Liver (tissue), 9 donors: ENCODE data around the gene HNRNPC. TPM values are rescaled to one million over a fixed set of nuclear protein-coding genes. Genes with fewer than 3 reads are reported as not detected.
A peak's percentile ranks its signal among the peaks of the same experiment; 100 is the strongest.

Experiments
- DNase-seq: peaks from one replicate; pipeline ENCODE4 v3.0.0-alpha.2; 2017; ENCODE audit warnings: low spot score
- H3K27ac ChIP-seq, 2 donors: one replicate each; pipeline ENCODE4 v1.7.0; 2013; ENCODE audit warnings: inconsistent platforms in 2 of 2, low read length in 2 of 2, control low read depth in 1 of 2, low read depth in 1 of 2, mild to moderate bottlenecking in 1 of 2
- H3K27me3 ChIP-seq, 4 donors: one replicate each; pipeline versions ENCODE4 v1.6.1 to v1.7.0; 2013; ENCODE audit warnings: low read length in 3 of 4, inconsistent platforms in 1 of 4, mild to moderate bottlenecking in 1 of 4, moderate library complexity in 1 of 4; ENCODE audit not compliant: control insufficient read depth in 4 of 4, insufficient read depth in 4 of 4
- H3K36me3 ChIP-seq, 4 donors: one replicate each; pipeline versions ENCODE4 v1.6.1 to v1.7.0; 2013; ENCODE audit warnings: low read length in 3 of 4, mild to moderate bottlenecking in 3 of 4, low read depth in 1 of 4, moderate library complexity in 1 of 4; ENCODE audit not compliant: control insufficient read depth in 4 of 4, insufficient read depth in 3 of 4
- H3K4me1 ChIP-seq, 4 donors: one replicate each; pipeline versions ENCODE4 v1.6.1 to v1.7.0; 2013; ENCODE audit warnings: low read length in 3 of 4, mild to moderate bottlenecking in 3 of 4, moderate library complexity in 1 of 4; ENCODE audit not compliant: control insufficient read depth in 4 of 4, insufficient read depth in 4 of 4
- H3K4me3 ChIP-seq, 3 donors: one replicate each; pipeline versions ENCODE4 v1.6.1 to v1.7.0; 2013; ENCODE audit warnings: low read length in 3 of 3, control low read depth in 1 of 3, low read depth in 1 of 3, mild to moderate bottlenecking in 1 of 3
- H3K9ac ChIP-seq, 2 donors: one replicate each; pipeline ENCODE4 v1.7.0; 2013; ENCODE audit warnings: low read length in 2 of 2, mild to moderate bottlenecking in 2 of 2, moderate library complexity in 2 of 2, control low read depth in 1 of 2, low read depth in 1 of 2
- H3K9me3 ChIP-seq, 4 donors: one replicate each; pipeline versions ENCODE4 v1.6.1 to v1.7.0; 2013; ENCODE audit warnings: low read length in 3 of 4; ENCODE audit not compliant: control insufficient read depth in 4 of 4
- ATF3 ChIP-seq: IDR thresholded peaks from 2 replicates; pipeline ENCODE4 v1.6.1; 2016; ENCODE audit warnings: antibody characterized with exemption
- EGR1 ChIP-seq, 2 donors: IDR thresholded peaks; 2 replicates each; pipeline ENCODE4 v1.6.1; 2016 to 2018; ENCODE audit warnings: antibody characterized with exemption in 2 of 2, low read depth in 2 of 2
- FOXA1 ChIP-seq: IDR thresholded peaks from 2 replicates; pipeline ENCODE4 v1.6.1; 2016; ENCODE audit warnings: antibody characterized with exemption
- FOXA2 ChIP-seq: IDR thresholded peaks from 2 replicates; pipeline ENCODE4 v1.6.1; 2016; ENCODE audit warnings: antibody characterized with exemption
- GABPA ChIP-seq, 2 donors: IDR thresholded peaks in 1 of 2; conservative IDR thresholded peaks in 1 of 2; 2 replicates each; pipeline ENCODE4 v1.6.1; 2016; ENCODE audit warnings: antibody characterized with exemption in 2 of 2, mild to moderate bottlenecking in 1 of 2, moderate library complexity in 1 of 2
- HNF4G ChIP-seq: IDR thresholded peaks from 2 replicates; pipeline ENCODE4 v1.6.1; 2016; ENCODE audit warnings: antibody characterized with exemption
- JUND ChIP-seq, 2 donors: IDR thresholded peaks; 2 replicates each; pipeline ENCODE4 v1.6.1; 2016; ENCODE audit warnings: antibody characterized with exemption in 2 of 2
- NR2F2 ChIP-seq: IDR thresholded peaks from 2 replicates; pipeline ENCODE4 v1.6.1; 2016; ENCODE audit warnings: antibody characterized with exemption
- RAD21 ChIP-seq, 2 donors: IDR thresholded peaks; 2 replicates each; pipeline ENCODE4 v1.6.1; 2016; ENCODE audit warnings: antibody characterized with exemption in 2 of 2, mild to moderate bottlenecking in 2 of 2
- REST ChIP-seq: IDR thresholded peaks from 2 replicates; pipeline ENCODE4 v1.6.1; 2016; ENCODE audit warnings: antibody characterized with exemption, mild to moderate bottlenecking
- RXRA ChIP-seq, 2 donors: IDR thresholded peaks; 2 replicates each; pipeline ENCODE4 v1.6.1; 2017 to 2018; ENCODE audit warnings: antibody characterized with exemption in 2 of 2, mild to moderate bottlenecking in 1 of 2
- SP1 ChIP-seq: IDR thresholded peaks from 2 replicates; pipeline ENCODE4 v1.6.1; 2018; ENCODE audit warnings: antibody characterized with exemption, mild to moderate bottlenecking
- TAF1 ChIP-seq: conservative IDR thresholded peaks from 2 replicates; pipeline ENCODE4 v1.6.1; 2016; ENCODE audit warnings: antibody characterized with exemption, mild to moderate bottlenecking
- YY1 ChIP-seq: IDR thresholded peaks from 2 replicates; pipeline ENCODE4 v1.6.1; 2016; ENCODE audit warnings: antibody characterized with exemption, mild to moderate bottlenecking
- WGBS: extraction: QIAGEN DNeasy Blood & Tissue Kit; methylation state at CpG from one replicate; pipeline ENCODE4 v1.1.7; 2013; 5-methylcytosine and 5-hydroxymethylcytosine counted together
- polyA plus RNA-seq, 2 donors: library from polyadenylated mRNA; stranded (reverse) in 1 of 2; unstranded in 1 of 2; fragments of 200-250 nt in 1 of 2; fragments of >200 nt in 1 of 2; fragmentation: Nextera tagmentation in 1 of 2; extraction: Ambion mirVana in 1 of 2; gene quantifications; one replicate each; pipeline versions ENCODE4 v1.2.1 to v1.2.3, GENCODE V29; 2013 to 2015
- total RNA-seq, 2 donors: library from RNA; depleted of rRNA; stranded (reverse); fragments of >200 nt; gene quantifications; one replicate each; pipeline ENCODE4 v1.2.3, GENCODE V29; 2014
- TF ChIP-seq, protein P1 (sequence below): IDR thresholded peaks from 2 replicates; pipeline ENCODE4 v1.6.1; 2016; ENCODE audit warnings: antibody characterized with exemption
- TF ChIP-seq, protein P2 (sequence below): fragments of 150-350 bp; IDR thresholded peaks from 2 replicates; pipeline ENCODE4 v1.5.1; 2017; ENCODE audit warnings: improper control_type of control experiment, low read depth, low read length; ENCODE audit not compliant: missing input control
- donor health status: healthy.
- donor health status: healthy.
- donor health status: healthy.
- donor health status: healthy.
- donor health status: healthy.

HNRNPC gene
- total and polyA plus RNA-seq, 4 donors: 119 to 384 (median 270) TPM

DNA sequence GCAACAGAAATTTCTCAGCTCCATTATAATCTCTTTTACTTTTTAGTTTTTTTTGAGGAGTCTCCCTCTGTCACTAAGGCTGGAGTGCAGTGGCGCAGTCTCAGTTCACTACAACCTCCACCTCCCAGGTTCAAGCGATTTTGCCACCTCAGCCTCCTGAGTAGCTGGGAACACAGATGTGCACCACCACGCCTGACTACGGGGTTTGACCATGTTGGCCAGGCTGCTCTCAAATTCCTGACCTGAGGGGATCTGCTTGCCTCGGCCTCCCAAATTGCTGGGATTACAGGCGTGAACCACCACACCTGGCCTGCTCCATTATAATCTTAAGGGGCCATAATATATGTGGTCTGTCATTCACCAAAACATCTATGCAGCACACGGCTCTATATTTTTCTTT lies 23.4 kb downstream of the HNRNPC start:
- H3K9me3 ChIP-seq: no peaks in the 10 kb centered on the region
- H3K4me3 ChIP-seq: no peak overlapping the region
- TF ChIP-seq HNF4G (no peak), FOXA2 (no peak), JUND (IDR thresholded peaks at IDR 0.05) (no peak), ATF3 (no peak)
- TF ChIP-seq, protein P1, sequence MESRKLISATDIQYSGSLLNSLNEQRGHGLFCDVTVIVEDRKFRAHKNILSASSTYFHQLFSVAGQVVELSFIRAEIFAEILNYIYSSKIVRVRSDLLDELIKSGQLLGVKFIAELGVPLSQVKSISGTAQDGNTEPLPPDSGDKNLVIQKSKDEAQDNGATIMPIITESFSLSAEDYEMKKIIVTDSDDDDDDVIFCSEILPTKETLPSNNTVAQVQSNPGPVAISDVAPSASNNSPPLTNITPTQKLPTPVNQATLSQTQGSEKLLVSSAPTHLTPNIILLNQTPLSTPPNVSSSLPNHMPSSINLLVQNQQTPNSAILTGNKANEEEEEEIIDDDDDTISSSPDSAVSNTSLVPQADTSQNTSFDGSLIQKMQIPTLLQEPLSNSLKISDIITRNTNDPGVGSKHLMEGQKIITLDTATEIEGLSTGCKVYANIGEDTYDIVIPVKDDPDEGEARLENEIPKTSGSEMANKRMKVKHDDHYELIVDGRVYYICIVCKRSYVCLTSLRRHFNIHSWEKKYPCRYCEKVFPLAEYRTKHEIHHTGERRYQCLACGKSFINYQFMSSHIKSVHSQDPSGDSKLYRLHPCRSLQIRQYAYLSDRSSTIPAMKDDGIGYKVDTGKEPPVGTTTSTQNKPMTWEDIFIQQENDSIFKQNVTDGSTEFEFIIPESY: no peak
- peaks cover 4 to 40% (median 24%) of the 10 kb centered on the region in 4 donors for H3K4me1 ChIP-seq
- H3K36me3 ChIP-seq: peaks cover 6 to 45% (median 28%) of the 10 kb centered on the region in 4 donors
- no peak overlapping the region for H3K27ac ChIP-seq
- H3K27me3 ChIP-seq: no peaks in the 10 kb centered on the region
- no peak overlapping the region for H3K9ac ChIP-seq
- 96% methylated on average over 7 of the region's 7 CpGs for WGBS
- no peak for DNase-seq

DNA sequence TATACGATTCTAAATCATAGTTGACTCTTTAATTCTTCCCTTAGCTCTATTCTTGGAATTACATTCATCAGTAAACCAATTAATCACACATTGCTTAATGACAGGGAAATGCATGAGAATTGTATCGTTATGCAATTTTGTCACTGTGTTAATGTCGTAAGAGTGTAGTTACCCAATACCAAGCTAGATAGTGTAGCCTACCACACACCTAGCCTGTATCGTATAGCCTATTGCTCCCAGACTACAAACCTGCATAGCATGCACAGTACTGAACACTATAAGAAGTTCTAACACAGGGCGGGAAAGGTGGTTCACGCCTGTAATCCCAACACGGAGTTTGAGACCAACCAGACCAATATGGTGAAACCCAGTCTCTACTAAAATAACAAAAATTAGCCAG lies 24.7 kb downstream of the HNRNPC start:
- H3K36me3 ChIP-seq: peaks cover 6 to 37% (median 20%) of the 10 kb centered on the region in 4 donors
- no peaks in the 10 kb centered on the region for H3K9me3 ChIP-seq
- H3K27ac ChIP-seq: peak overlapping the region; percentile 0 to 36
- no peaks in the 10 kb centered on the region for H3K27me3 ChIP-seq
- TF ChIP-seq ATF3 (no peak), FOXA2 (peak; percentile 14), NR2F2 (no peak), TAF1 (no peak), JUND (IDR thresholded peaks at IDR 0.05) (no peak), RXRA (IDR thresholded peaks at IDR 0.05) (peak in 1 of 2 donors; percentile 13)
- H3K4me3 ChIP-seq: no peak overlapping the region
- WGBS: 65% methylated on average over 7 of the region's 7 CpGs
- H3K4me1 ChIP-seq: peaks cover 4 to 40% (median 24%) of the 10 kb centered on the region in 4 donors
- no peak for DNase-seq
- no peak overlapping the region for H3K9ac ChIP-seq

- no peak for DNase-seq
- peaks cover 3 to 28% (median 13%) of the 10 kb centered on the region in 4 donors for H3K4me1 ChIP-seq
- no peak overlapping the region for H3K4me3 ChIP-seq
- 90% methylated on average over 1 of the region's 1 CpG for WGBS
- H3K27me3 ChIP-seq: no peaks in the 10 kb centered on the region
- H3K9me3 ChIP-seq: no peaks in the 10 kb centered on the region
- H3K36me3 ChIP-seq: peaks cover 4 to 31% (median 20%) of the 10 kb centered on the region in 4 donors
- TF ChIP-seq REST (no peak), FOXA1 (no peak), NR2F2 (no peak), TAF1 (no peak), EGR1 (IDR thresholded peaks at IDR 0.05; ENCODE audit: low read depth in 2 of 2) (no peak), RXRA (IDR thresholded peaks at IDR 0.05) (no peak), YY1 (no peak), RAD21 (IDR thresholded peaks at IDR 0.05) (peak; percentile 46 to 58), SP1 (no peak), GABPA (IDR thresholded peaks at IDR 0.05 in 1 of 2, conservative IDR thresholded peaks at IDR 0.05 in 1 of 2) (no peak), ATF3 (no peak), HNF4G (no peak)
- TF ChIP-seq, protein P2, sequence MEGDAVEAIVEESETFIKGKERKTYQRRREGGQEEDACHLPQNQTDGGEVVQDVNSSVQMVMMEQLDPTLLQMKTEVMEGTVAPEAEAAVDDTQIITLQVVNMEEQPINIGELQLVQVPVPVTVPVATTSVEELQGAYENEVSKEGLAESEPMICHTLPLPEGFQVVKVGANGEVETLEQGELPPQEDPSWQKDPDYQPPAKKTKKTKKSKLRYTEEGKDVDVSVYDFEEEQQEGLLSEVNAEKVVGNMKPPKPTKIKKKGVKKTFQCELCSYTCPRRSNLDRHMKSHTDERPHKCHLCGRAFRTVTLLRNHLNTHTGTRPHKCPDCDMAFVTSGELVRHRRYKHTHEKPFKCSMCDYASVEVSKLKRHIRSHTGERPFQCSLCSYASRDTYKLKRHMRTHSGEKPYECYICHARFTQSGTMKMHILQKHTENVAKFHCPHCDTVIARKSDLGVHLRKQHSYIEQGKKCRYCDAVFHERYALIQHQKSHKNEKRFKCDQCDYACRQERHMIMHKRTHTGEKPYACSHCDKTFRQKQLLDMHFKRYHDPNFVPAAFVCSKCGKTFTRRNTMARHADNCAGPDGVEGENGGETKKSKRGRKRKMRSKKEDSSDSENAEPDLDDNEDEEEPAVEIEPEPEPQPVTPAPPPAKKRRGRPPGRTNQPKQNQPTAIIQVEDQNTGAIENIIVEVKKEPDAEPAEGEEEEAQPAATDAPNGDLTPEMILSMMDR: peak; percentile 23
- TF ChIP-seq, protein P1: no peak
- H3K9ac ChIP-seq: no peak overlapping the region
- peak overlapping the region in 1 of 2 donors; percentile 9 for H3K27ac ChIP-seq
Observed at GRCh38 chr14:21241218-21241819, 27.9 kb downstream of the HNRNPC start.
